ENCODE measurements around the gene S100A5.
"Not testable (repeated sequence)": the region's sequence is repeated elsewhere in the genome, so short reads cannot be mapped to it uniquely, and the experiment has no call there.

The S100A5 gene

GRCh38 chr1:153577138-153577537 lies 36.4 kb upstream of the S100A5 start:
- Histone ChIP-seq H3K9ac (ENCODE audit: low read length) (no peak overlapping the region), H3K27ac (ENCODE audit: low read length) (no peak overlapping the region), H3K9me3 (ENCODE audit: control insufficient read depth, low read depth, low read length) (no peaks in the 10 kb centered on the region), H3K4me1 (ENCODE audit: control insufficient read depth, low read depth, low read length) (no peaks in the 10 kb centered on the region), H3K36me3 (ENCODE audit: control insufficient read depth, low read depth, low read length) (no peaks in the 10 kb centered on the region), H3K4me3 (ENCODE audit: low read length) (no peak overlapping the region), H3K27me3 (ENCODE audit: control insufficient read depth, insufficient read depth, low read length) (no peaks in the 10 kb centered on the region)

- H3K27ac ChIP-seq (ENCODE audit: low read length); H3K36me3 ChIP-seq (ENCODE audit: control insufficient read depth, low read depth, low read length): not testable (repeated sequence)
Observed at GRCh38 chr1:153575497-153575896, 34.8 kb upstream of the S100A5 start.

GRCh38 chr1:153575081-153575491 lies 34.4 kb upstream of the S100A5 start:
- H3K4me3 ChIP-seq (ENCODE audit: low read length); H3K36me3 ChIP-seq (ENCODE audit: control insufficient read depth, low read depth, low read length); H3K9me3 ChIP-seq (ENCODE audit: control insufficient read depth, low read depth, low read length); H3K9ac ChIP-seq (ENCODE audit: low read length); H3K4me1 ChIP-seq (ENCODE audit: control insufficient read depth, low read depth, low read length); H3K27me3 ChIP-seq (ENCODE audit: control insufficient read depth, insufficient read depth, low read length); H3K27ac ChIP-seq (ENCODE audit: low read length): not testable (repeated sequence)

More at GRCh38 chr1:153575497-153575896, 34.8 kb upstream of the S100A5 start:
- not testable (repeated sequence) for H3K9me3 ChIP-seq (ENCODE audit: control insufficient read depth, low read depth, low read length); H3K4me1 ChIP-seq (ENCODE audit: control insufficient read depth, low read depth, low read length); H3K27me3 ChIP-seq (ENCODE audit: control insufficient read depth, insufficient read depth, low read length); H3K4me3 ChIP-seq (ENCODE audit: low read length); H3K9ac ChIP-seq (ENCODE audit: low read length)

GRCh38 chr1:153573351-153573750 lies 32.6 kb upstream of the S100A5 start:
- no peak overlapping the region for H3K27ac ChIP-seq (ENCODE audit: low read length)
- no peak overlapping the region for H3K9ac ChIP-seq (ENCODE audit: low read length)
- no peaks in the 10 kb centered on the region for H3K36me3 ChIP-seq (ENCODE audit: control insufficient read depth, low read depth, low read length)
- H3K9me3 ChIP-seq (ENCODE audit: control insufficient read depth, low read depth, low read length), result no peaks in the 10 kb centered on the region
- H3K27me3 ChIP-seq (ENCODE audit: control insufficient read depth, insufficient read depth, low read length), result no peaks in the 10 kb centered on the region
- no peak overlapping the region for H3K4me3 ChIP-seq (ENCODE audit: low read length)
- peaks cover under 1% of the 10 kb centered on the region for H3K4me1 ChIP-seq (ENCODE audit: control insufficient read depth, low read depth, low read length)

GRCh38 chr1:153572569-153573015 lies 31.9 kb upstream of the S100A5 start:
- Histone ChIP-seq H3K9me3 (ENCODE audit: control insufficient read depth, low read depth, low read length) (no peaks in the 10 kb centered on the region), H3K4me1 (ENCODE audit: control insufficient read depth, low read depth, low read length) (peaks cover 9% of the 10 kb centered on the region), H3K4me3 (ENCODE audit: low read length) (no peak overlapping the region), H3K27ac (ENCODE audit: low read length) (no peak overlapping the region), H3K27me3 (ENCODE audit: control insufficient read depth, insufficient read depth, low read length) (no peaks in the 10 kb centered on the region), H3K36me3 (ENCODE audit: control insufficient read depth, low read depth, low read length) (no peaks in the 10 kb centered on the region), H3K9ac (ENCODE audit: low read length) (no peak overlapping the region)

GRCh38 chr1:153571706-153572105 lies 31.0 kb upstream of the S100A5 start:
- Histone ChIP-seq H3K27me3 (ENCODE audit: control insufficient read depth, insufficient read depth, low read length) (no peaks in the 10 kb centered on the region), H3K27ac (ENCODE audit: low read length) (no peak overlapping the region), H3K9ac (ENCODE audit: low read length) (no peak overlapping the region), H3K4me3 (ENCODE audit: low read length) (no peak overlapping the region), H3K9me3 (ENCODE audit: control insufficient read depth, low read depth, low read length) (no peaks in the 10 kb centered on the region), H3K36me3 (ENCODE audit: control insufficient read depth, low read depth, low read length) (no peaks in the 10 kb centered on the region), H3K4me1 (ENCODE audit: control insufficient read depth, low read depth, low read length) (peaks cover 15% of the 10 kb centered on the region)

GRCh38 chr1:153570874-153571273 lies 30.1 kb upstream of the S100A5 start:
- no peaks in the 10 kb centered on the region for H3K36me3 ChIP-seq (ENCODE audit: control insufficient read depth, low read depth, low read length)
- no peak overlapping the region for H3K27ac ChIP-seq (ENCODE audit: low read length)
- H3K27me3 ChIP-seq (ENCODE audit: control insufficient read depth, insufficient read depth, low read length), result no peaks in the 10 kb centered on the region
- peaks cover 19% of the 10 kb centered on the region for H3K4me1 ChIP-seq (ENCODE audit: control insufficient read depth, low read depth, low read length)
- no peak overlapping the region for H3K9ac ChIP-seq (ENCODE audit: low read length)
- no peak overlapping the region for H3K4me3 ChIP-seq (ENCODE audit: low read length)
- no peaks in the 10 kb centered on the region for H3K9me3 ChIP-seq (ENCODE audit: control insufficient read depth, low read depth, low read length)

GRCh38 chr1:153569465-153569864 lies 28.7 kb upstream of the S100A5 start:
- Histone ChIP-seq H3K4me1 (ENCODE audit: control insufficient read depth, low read depth, low read length) (peaks cover 25% of the 10 kb centered on the region), H3K9ac (ENCODE audit: low read length) (no peak overlapping the region), H3K36me3 (ENCODE audit: control insufficient read depth, low read depth, low read length) (no peaks in the 10 kb centered on the region), H3K27ac (ENCODE audit: low read length) (no peak overlapping the region), H3K27me3 (ENCODE audit: control insufficient read depth, insufficient read depth, low read length) (no peaks in the 10 kb centered on the region), H3K4me3 (ENCODE audit: low read length) (no peak overlapping the region), H3K9me3 (ENCODE audit: control insufficient read depth, low read depth, low read length) (no peaks in the 10 kb centered on the region)

GRCh38 chr1:153568367-153569099 lies 27.8 kb upstream of the S100A5 start:
- no peaks in the 10 kb centered on the region for H3K36me3 ChIP-seq (ENCODE audit: control insufficient read depth, low read depth, low read length)
- H3K27me3 ChIP-seq (ENCODE audit: control insufficient read depth, insufficient read depth, low read length), result no peaks in the 10 kb centered on the region
- H3K4me1 ChIP-seq (ENCODE audit: control insufficient read depth, low read depth, low read length), result peaks cover 25% of the 10 kb centered on the region
- H3K27ac ChIP-seq (ENCODE audit: low read length), result no peak overlapping the region
- peak overlapping the region; percentile 22 for H3K4me3 ChIP-seq (ENCODE audit: low read length)
- no peaks in the 10 kb centered on the region for H3K9me3 ChIP-seq (ENCODE audit: control insufficient read depth, low read depth, low read length)
- H3K9ac ChIP-seq (ENCODE audit: low read length), result peak overlapping the region; percentile 19

GRCh38 chr1:153567621-153568366 lies 27.1 kb upstream of the S100A5 start:
- Histone ChIP-seq H3K27ac (ENCODE audit: low read length) (no peak overlapping the region), H3K36me3 (ENCODE audit: control insufficient read depth, low read depth, low read length) (no peaks in the 10 kb centered on the region), H3K9ac (ENCODE audit: low read length) (peak overlapping the region; percentile 19), H3K4me3 (ENCODE audit: low read length) (peak overlapping the region; percentile 22), H3K9me3 (ENCODE audit: control insufficient read depth, low read depth, low read length) (no peaks in the 10 kb centered on the region), H3K4me1 (ENCODE audit: control insufficient read depth, low read depth, low read length) (peaks cover 25% of the 10 kb centered on the region), H3K27me3 (ENCODE audit: control insufficient read depth, insufficient read depth, low read length) (no peaks in the 10 kb centered on the region)

GRCh38 chr1:153566414-153567371 lies 26.0 kb upstream of the S100A5 start:
- Histone ChIP-seq H3K4me1 (ENCODE audit: control insufficient read depth, low read depth, low read length) (peaks cover 25% of the 10 kb centered on the region), H3K27ac (ENCODE audit: low read length) (no peak overlapping the region), H3K9me3 (ENCODE audit: control insufficient read depth, low read depth, low read length) (no peaks in the 10 kb centered on the region), H3K36me3 (ENCODE audit: control insufficient read depth, low read depth, low read length) (no peaks in the 10 kb centered on the region), H3K27me3 (ENCODE audit: control insufficient read depth, insufficient read depth, low read length) (no peaks in the 10 kb centered on the region), H3K9ac (ENCODE audit: low read length) (peak overlapping the region; percentile 2), H3K4me3 (ENCODE audit: low read length) (no peak overlapping the region)
